Raji (cell line): ENCODE measurements around the gene RBM4B.

Experiments used
- POLR2A ChIP-seq: IDR thresholded peaks from 2 replicates; pipeline ENCODE4 v1.6.1; 2011; ENCODE audit warnings: low read depth, low read length, control low read depth; ENCODE audit not compliant: insufficient read depth

Gene RBM4B

GRCh38 chr11:66616379-66617154 lies 61.1 kb downstream of the RBM4B start, which contains the start of gene RBM14:
Gene RBM14 (plus strand): TSS chr11:66616630. CDS start chr11:66616721, 91 bp downstream.
- peak; percentile 99 for TF ChIP-seq POLR2A
